Measurements from ENCODE around the gene GREB1L.
"Not testable (repeated sequence)": the region's sequence is repeated elsewhere in the genome, so short reads cannot be mapped to it uniquely, and the experiment has no call there.

The GREB1L gene

GRCh38 chr18:21264651-21265050 lies 22.6 kb downstream of the GREB1L start:
- peak; percentile 60 for DNase-seq (ENCODE audit: low read depth)

- peak; percentile 42 for DNase-seq (ENCODE audit: low read depth)
These were observed 24.1 kb downstream of the GREB1L start for GRCh38 chr18:21265971-21266673.

- DNase-seq (ENCODE audit: low read depth) = no peak
These were observed 25.4 kb downstream of the GREB1L start for GRCh38 chr18:21267400-21267799.

- no peak for DNase-seq (ENCODE audit: low read depth)
These were observed 27.3 kb downstream of the GREB1L start for GRCh38 chr18:21269349-21269748.

- peak; percentile 76 for DNase-seq (ENCODE audit: low read depth)
These were observed 28.4 kb downstream of the GREB1L start for GRCh38 chr18:21270453-21270852.

GRCh38 chr18:21272016-21272579 lies 30.1 kb downstream of the GREB1L start:
- DNase-seq (ENCODE audit: low read depth) = no peak

- no peak for DNase-seq (ENCODE audit: low read depth)
These were observed 31.5 kb downstream of the GREB1L start for GRCh38 chr18:21273568-21273967.

GRCh38 chr18:21275645-21276044 lies 33.6 kb downstream of the GREB1L start:
- no peak for DNase-seq (ENCODE audit: low read depth)

- DNase-seq (ENCODE audit: low read depth) = no peak
These were observed 35.5 kb downstream of the GREB1L start for GRCh38 chr18:21277578-21277977.

GRCh38 chr18:21278218-21278617 lies 36.2 kb downstream of the GREB1L start:
- DNase-seq (ENCODE audit: low read depth) = not testable (repeated sequence)

GRCh38 chr18:21281603-21282002 lies 39.6 kb downstream of the GREB1L start:
- DNase-seq (ENCODE audit: low read depth) = peak; percentile 33

GRCh38 chr18:21284540-21284939 lies 42.5 kb downstream of the GREB1L start:
- no peak for DNase-seq (ENCODE audit: low read depth)

GRCh38 chr18:21289827-21290226 lies 47.8 kb downstream of the GREB1L start:
- DNase-seq (ENCODE audit: low read depth) = no peak

- DNase-seq (ENCODE audit: low read depth) = no peak
These were observed 49.1 kb downstream of the GREB1L start for GRCh38 chr18:21291106-21291505.

- DNase-seq (ENCODE audit: low read depth) = no peak
These were observed 51.4 kb downstream of the GREB1L start for GRCh38 chr18:21293479-21293878.

GRCh38 chr18:21295101-21295500 lies 53.1 kb downstream of the GREB1L start:
- DNase-seq (ENCODE audit: low read depth) = no peak

GRCh38 chr18:21296045-21296444 lies 54.0 kb downstream of the GREB1L start:
- DNase-seq (ENCODE audit: low read depth) = no peak

GRCh38 chr18:21298351-21298750 lies 56.3 kb downstream of the GREB1L start:
- peak; percentile 26 for DNase-seq (ENCODE audit: low read depth)

GRCh38 chr18:21300035-21300907 lies 58.2 kb downstream of the GREB1L start:
- DNase-seq (ENCODE audit: low read depth) = no peak

- DNase-seq (ENCODE audit: low read depth) = peak; percentile 62
These were observed 58.8 kb downstream of the GREB1L start for GRCh38 chr18:21300908-21301200.

- DNase-seq (ENCODE audit: low read depth) = no peak
These were observed 61.4 kb downstream of the GREB1L start for GRCh38 chr18:21303445-21303844.

- peak; percentile 47 for DNase-seq (ENCODE audit: low read depth)
These were observed 61.9 kb downstream of the GREB1L start for GRCh38 chr18:21303895-21304294.

GRCh38 chr18:21305621-21306020 lies 63.6 kb downstream of the GREB1L start:
- no peak for DNase-seq (ENCODE audit: low read depth)

All from amniotic epithelial cell (primary cell).